Naive thymus-derived CD8-positive, alpha-beta T cell (primary cell): Measurements from ENCODE around the gene TOR3A. TPM values are rescaled to one million over a fixed set of nuclear protein-coding genes. Genes with fewer than 3 reads are reported as not detected.

Source experiments
- ATAC-seq, 2 donors: fragments of 150-1000 bp; cut with Tn5 transposase in 1 of 2; sonication (Bioruptor Pico), chemical (Tn5 transposase) in 1 of 2; 1 replicate in 1 of 2; 2 replicates in 1 of 2; pipeline ENCODE4 v1.10.0; 2021; ENCODE audit warnings: mild to moderate bottlenecking in 2 of 2, moderate library complexity in 2 of 2
- POLR2A ChIA-PET: fragments of 350-600 bp; sonication (Branson Sonifier 250); formaldehyde crosslinking; loops from one replicate; lab custom pipeline; 2021; ENCODE audit warnings: antibody characterized with exemption; lab: Charles Lee
- DNase-seq, 10 donors: peaks; one replicate each; pipeline versions ENCODE4 v3.0.0 to v3.0.0-alpha.2; 2020 to 2022
- H3K27ac Mint-ChIP-seq, 10 donors: one replicate each; pipeline ENCODE4 v1.8.0; 2020 to 2022; ENCODE audit warnings: mild to moderate bottlenecking in 10 of 10, mixed read lengths in 10 of 10, moderate library complexity in 4 of 10, inconsistent platforms in 1 of 10
- H3K27me3 Mint-ChIP-seq, 5 donors: one replicate each; pipeline ENCODE4 v1.8.0; 2021 to 2022; ENCODE audit warnings: mixed read lengths in 5 of 5
- H3K36me3 Mint-ChIP-seq, 3 donors: one replicate each; pipeline ENCODE4 v1.8.0; 2020 to 2022; ENCODE audit warnings: mixed read lengths in 3 of 3, mild to moderate bottlenecking in 2 of 3, inconsistent platforms in 1 of 3
- H3K4me1 Mint-ChIP-seq, 4 donors: one replicate each; pipeline ENCODE4 v1.8.0; 2021 to 2022; ENCODE audit warnings: mixed read lengths in 4 of 4
- H3K4me3 Mint-ChIP-seq, 10 donors: one replicate each; pipeline ENCODE4 v1.8.0; 2020 to 2022; ENCODE audit warnings: mild to moderate bottlenecking in 10 of 10, mixed read lengths in 10 of 10, moderate library complexity in 6 of 10, inconsistent platforms in 1 of 10
- H3K9me3 Mint-ChIP-seq, 9 donors: one replicate each; pipeline ENCODE4 v1.8.0; 2020 to 2022; ENCODE audit warnings: mixed read lengths in 9 of 9, mild to moderate bottlenecking in 3 of 9, inconsistent platforms in 1 of 9, moderate library complexity in 1 of 9
- polyA plus RNA-seq, 3 donors: library from polyadenylated mRNA; unstranded; fragments of 300-500 nt; fragmentation: Illumina TruSeq; gene quantifications; one replicate each; pipeline ENCODE4 v1.2.3, GENCODE V29; 2021
- total RNA-seq, 8 experiments: library from RNA in 2 of 8; stranded (reverse) in 2 of 8; gene quantifications; one replicate each; pipeline ENCODE4 v1.2.3 and lab custom pipeline; 2021 to 2026

TOR3A gene
- total and polyA plus RNA-seq, 5 experiments from 2014 or later = 21.5 to 40.5 (median 27.6) TPM

DNA sequence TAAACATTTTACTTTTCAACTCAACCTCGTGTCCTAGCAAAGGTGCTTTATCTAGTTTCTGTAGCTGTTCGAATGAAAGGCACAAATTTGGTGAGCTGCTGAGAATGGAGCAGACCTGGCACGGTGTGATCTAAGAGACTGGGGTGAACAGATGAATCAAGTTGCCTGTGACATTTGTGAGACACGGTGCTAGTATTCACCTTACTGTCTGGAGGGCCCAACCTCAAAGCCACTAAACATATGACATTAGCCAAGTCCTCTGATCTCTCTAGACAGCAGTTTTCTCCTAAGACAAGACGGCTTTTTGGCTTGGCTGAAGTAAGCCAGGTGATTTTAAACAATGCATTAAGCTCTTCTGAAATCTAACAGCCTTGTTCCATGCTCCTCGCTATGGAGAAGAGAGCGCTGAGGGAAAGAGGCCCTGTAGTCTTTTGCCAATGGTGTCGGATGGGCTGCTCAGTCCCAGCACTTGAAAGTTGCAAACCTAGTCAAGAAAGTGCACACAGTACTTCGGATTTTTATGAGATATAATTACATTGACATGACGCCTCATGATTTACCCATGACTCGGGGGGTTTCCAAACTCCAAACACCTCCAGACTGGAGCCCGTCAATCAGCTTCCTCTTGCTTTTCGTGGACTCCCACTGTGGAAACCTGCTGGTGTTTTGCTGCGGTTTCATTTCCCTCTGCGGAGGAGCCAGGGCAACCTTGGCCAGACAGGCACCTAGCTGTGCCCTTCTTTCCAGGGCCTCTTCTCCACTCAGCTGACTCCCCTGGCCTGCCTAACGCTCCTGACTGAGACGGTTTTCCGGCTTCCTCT, 794 bp upstream of the TOR3A start:
- POLR2A ChIA-PET = interaction anchor here (0.6 to 1.6 kb wide), 5 partner anchors 57 to 285 kb away, joined by 3 to 5 read pairs (median 4); partner anchors contain the start of gene SOAT1
- no peaks in the 10 kb centered on the region for H3K9me3 Mint-ChIP-seq
- DNase-seq = peak in 9 of 10 donors; percentile 17 to 67 (median 44)
- ATAC-seq = peak; percentile 52 to 68
- H3K27ac Mint-ChIP-seq = peak overlapping the region; percentile 87 to 97 (median 94)
- H3K36me3 Mint-ChIP-seq = peaks cover 0 to 5% (median 0%) of the 10 kb centered on the region in 3 donors
- peak overlapping the region; percentile 90 to 98 (median 96) for H3K4me3 Mint-ChIP-seq
- no peaks in the 10 kb centered on the region for H3K27me3 Mint-ChIP-seq
- peaks cover 15 to 40% (median 30%) of the 10 kb centered on the region in 4 donors for H3K4me1 Mint-ChIP-seq

GRCh38 chr1:179082333-179082998, 596 bp downstream of the TOR3A start:
- POLR2A ChIA-PET = interaction anchor here (0.7 to 2.0 kb wide), 6 partner anchors 55 to 283 kb away, joined by 3 to 12 read pairs (median 3); partner anchors contain the start of genes AXDND1, FAM20B and SOAT1
- H3K36me3 Mint-ChIP-seq = peaks cover 0 to 5% (median 0%) of the 10 kb centered on the region in 3 donors
- H3K4me1 Mint-ChIP-seq = peaks cover 15 to 44% (median 30%) of the 10 kb centered on the region in 4 donors
- peak overlapping the region; percentile 86 to 97 (median 94) for H3K27ac Mint-ChIP-seq
- no peaks in the 10 kb centered on the region for H3K27me3 Mint-ChIP-seq
- no peaks in the 10 kb centered on the region for H3K9me3 Mint-ChIP-seq
- peak; percentile 29 to 31 for ATAC-seq
- peak in 8 of 10 donors; percentile 14 to 36 (median 30) for DNase-seq
- H3K4me3 Mint-ChIP-seq = peak overlapping the region; percentile 90 to 98 (median 96)

- DNase-seq (peak in 5 of 10 donors; percentile 9 to 21 (median 18)), ATAC-seq (peak in 1 of 2 donors; percentile 4)
- POLR2A ChIA-PET = interaction anchor here (0.7 to 2.0 kb wide), 6 partner anchors 55 to 283 kb away, joined by 3 to 12 read pairs (median 3); partner anchors contain the start of genes AXDND1, FAM20B and SOAT1
- H3K27ac Mint-ChIP-seq = peak overlapping the region; percentile 86 to 97 (median 94)
- peaks cover 15 to 44% (median 30%) of the 10 kb centered on the region in 4 donors for H3K4me1 Mint-ChIP-seq
- H3K9me3 Mint-ChIP-seq = no peaks in the 10 kb centered on the region
- peaks cover 0 to 7% (median 0%) of the 10 kb centered on the region in 3 donors for H3K36me3 Mint-ChIP-seq
- no peaks in the 10 kb centered on the region for H3K27me3 Mint-ChIP-seq
- peak overlapping the region; percentile 90 to 98 (median 96) for H3K4me3 Mint-ChIP-seq
Measured at GRCh38 chr1:179082999-179083335, 1.1 kb downstream of the TOR3A start.

GRCh38 chr1:179083533-179083932, 1.7 kb downstream of the TOR3A start:
- H3K4me1 Mint-ChIP-seq = peaks cover 15 to 46% (median 30%) of the 10 kb centered on the region in 4 donors
- H3K36me3 Mint-ChIP-seq = peaks cover 0 to 9% (median 0%) of the 10 kb centered on the region in 3 donors
- no peaks in the 10 kb centered on the region for H3K9me3 Mint-ChIP-seq
- peak overlapping the region; percentile 19 to 98 (median 85) for H3K4me3 Mint-ChIP-seq
- no peak for DNase-seq
- POLR2A ChIA-PET = interaction anchor here (1.0 to 2.0 kb wide), 2 partner anchors 32 to 282 kb away, joined by 3 to 12 read pairs; partner anchors contain the start of gene AXDND1
- peak overlapping the region in 9 of 10 donors; percentile 2 to 90 (median 44) for H3K27ac Mint-ChIP-seq
- ATAC-seq = no peak
- no peaks in the 10 kb centered on the region for H3K27me3 Mint-ChIP-seq

- Mint-ChIP-seq H3K4me3 (no peak overlapping the region), H3K4me1 (peaks cover 9 to 36% (median 13%) of the 10 kb centered on the region in 4 donors), H3K36me3 (peaks cover 0 to 37% (median 0%) of the 10 kb centered on the region in 3 donors), H3K9me3 (no peaks in the 10 kb centered on the region), H3K27ac (peak overlapping the region in 2 of 10 donors; percentile 4 to 37), H3K27me3 (no peaks in the 10 kb centered on the region)
- ATAC-seq (no peak), DNase-seq (no peak)
- POLR2A ChIA-PET = interaction anchor here (0.6 kb wide), 1 partner anchor 205 kb away, joined by 3 read pairs; no protein-coding TSS in a partner anchor
Measured at GRCh38 chr1:179087665-179088064, 5.8 kb downstream of the TOR3A start.

DNA sequence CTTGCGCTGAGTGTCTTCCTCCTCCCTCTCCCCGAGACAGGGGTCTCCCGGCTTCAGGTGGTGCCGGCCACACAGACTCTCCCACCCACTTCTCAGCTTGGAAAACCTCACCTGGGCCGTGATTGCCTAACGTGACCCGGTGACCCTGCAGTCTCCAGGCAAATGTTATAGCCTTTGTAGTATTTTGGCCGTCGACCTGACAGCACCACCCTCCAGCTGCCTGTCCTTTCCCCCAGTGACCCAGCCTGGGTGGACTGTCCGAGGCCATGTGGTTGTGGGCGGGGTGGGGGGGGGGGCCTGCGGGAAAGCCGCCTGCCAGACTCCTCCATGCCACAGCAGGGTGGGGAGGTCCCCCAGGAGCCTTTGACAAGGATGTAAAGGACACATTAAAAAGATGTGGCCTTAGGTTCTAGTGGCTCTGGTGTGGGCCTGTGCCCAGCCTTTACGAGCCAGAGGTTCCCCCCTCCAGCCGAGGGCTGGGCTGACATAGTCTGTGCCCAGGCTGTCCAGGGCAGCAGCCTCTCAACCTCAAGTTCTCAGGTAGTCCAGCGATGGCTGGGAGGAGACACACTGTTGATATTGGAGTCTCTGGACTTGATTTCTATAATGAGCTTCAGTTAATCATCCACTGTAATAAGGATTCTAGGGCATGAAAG, 8.1 kb downstream of the TOR3A start:
- POLR2A ChIA-PET = interaction anchor here (1.1 kb wide), 1 partner anchor 203 kb away, joined by 3 read pairs; no protein-coding TSS in a partner anchor
- no peak for ATAC-seq
- H3K27me3 Mint-ChIP-seq = no peaks in the 10 kb centered on the region
- H3K36me3 Mint-ChIP-seq = peaks cover 0 to 56% (median 2%) of the 10 kb centered on the region in 3 donors
- DNase-seq = no peak
- peaks cover 0 to 19% (median 8%) of the 10 kb centered on the region in 4 donors for H3K4me1 Mint-ChIP-seq
- no peak overlapping the region for H3K4me3 Mint-ChIP-seq
- no peaks in the 10 kb centered on the region for H3K9me3 Mint-ChIP-seq
- H3K27ac Mint-ChIP-seq = peak overlapping the region in 6 of 10 donors; percentile 25 to 80 (median 62)

DNA sequence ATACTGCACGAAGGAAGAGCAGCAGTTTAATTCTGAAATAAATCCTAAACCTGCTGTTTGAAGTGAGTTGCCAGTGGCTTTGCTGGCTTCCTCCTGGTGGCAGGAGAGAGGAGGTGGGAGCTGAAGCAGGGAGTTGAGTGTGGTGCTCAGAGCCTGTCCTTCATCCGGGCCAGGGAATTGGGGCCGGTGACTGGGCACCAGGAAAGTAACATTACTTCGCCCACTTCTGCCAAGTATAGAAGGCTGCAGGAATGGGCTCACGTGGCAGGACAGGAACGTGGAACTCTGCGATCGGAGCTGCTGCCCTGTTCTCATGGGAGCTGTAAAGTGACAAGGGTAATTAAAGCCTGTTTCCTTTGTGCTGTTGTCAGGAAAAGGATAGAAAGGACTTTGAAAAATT, 8.7 kb downstream of the TOR3A start:
- Mint-ChIP-seq H3K36me3 (peaks cover 0 to 62% (median 2%) of the 10 kb centered on the region in 3 donors), H3K27ac (peak overlapping the region in 6 of 10 donors; percentile 25 to 76 (median 52))
- ATAC-seq = no peak

DNA sequence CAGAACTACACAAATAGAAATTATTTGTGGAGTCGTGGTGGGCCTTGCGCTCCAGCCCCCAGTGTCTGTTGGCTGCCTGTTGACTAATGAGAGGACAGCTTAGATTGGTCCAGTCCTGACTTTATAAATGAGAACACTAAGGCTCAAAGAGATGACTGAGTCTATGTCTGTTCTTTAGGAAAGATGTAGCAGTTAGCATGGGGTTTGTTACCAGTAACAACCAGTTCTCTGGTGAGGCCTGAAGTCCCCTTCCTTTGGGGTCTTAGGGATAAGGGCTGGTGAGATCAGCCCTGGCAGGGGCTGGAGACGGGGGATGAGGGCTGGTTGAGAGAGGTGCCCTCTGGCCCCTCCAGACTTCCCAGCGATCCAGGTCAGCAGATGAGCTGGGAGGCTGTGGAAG, 9.1 kb downstream of the TOR3A start:
- peak overlapping the region in 6 of 10 donors; percentile 20 to 76 (median 60) for H3K27ac Mint-ChIP-seq
- H3K9me3 Mint-ChIP-seq = no peaks in the 10 kb centered on the region
- H3K4me3 Mint-ChIP-seq = no peak overlapping the region
- no peaks in the 10 kb centered on the region for H3K27me3 Mint-ChIP-seq
- ATAC-seq (no peak), DNase-seq (no peak)
- POLR2A ChIA-PET = interaction anchor here (1.1 kb wide), 1 partner anchor 202 kb away, joined by 3 read pairs; no protein-coding TSS in a partner anchor
- peaks cover 0 to 15% (median 6%) of the 10 kb centered on the region in 4 donors for H3K4me1 Mint-ChIP-seq
- peaks cover 0 to 64% (median 2%) of the 10 kb centered on the region in 3 donors for H3K36me3 Mint-ChIP-seq

More for the DNA sequence above, 8.7 kb downstream of the TOR3A start:
- DNase-seq = no peak
- POLR2A ChIA-PET = interaction anchor here (1.1 kb wide), 1 partner anchor 203 kb away, joined by 3 read pairs; no protein-coding TSS in a partner anchor
- Mint-ChIP-seq H3K4me3 (no peak overlapping the region), H3K9me3 (no peaks in the 10 kb centered on the region), H3K4me1 (peaks cover 0 to 16% (median 7%) of the 10 kb centered on the region in 4 donors), H3K27me3 (no peaks in the 10 kb centered on the region)

DNA sequence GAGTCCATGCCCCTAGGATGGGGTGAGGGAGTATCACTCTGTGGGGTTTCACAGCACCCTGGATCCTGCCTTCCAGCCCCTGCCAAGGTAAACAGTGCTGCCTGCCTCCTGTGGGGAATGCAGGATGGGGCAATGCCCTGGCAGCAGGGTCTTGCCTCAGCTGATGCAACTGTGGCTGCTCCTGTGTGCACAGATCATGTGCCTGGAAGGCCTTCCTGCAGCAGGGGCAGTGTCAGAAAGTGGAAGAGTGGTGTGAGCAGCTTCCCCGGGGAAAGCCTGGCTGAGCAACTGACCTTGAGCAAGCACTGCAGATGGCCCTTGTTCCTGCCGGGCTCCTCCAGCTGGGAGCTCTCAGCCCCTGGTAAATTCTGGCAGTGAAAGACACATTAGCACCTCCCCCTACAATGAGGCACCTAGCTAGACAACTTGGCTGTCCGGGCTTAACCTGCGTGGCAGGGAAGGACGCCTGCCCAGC, 9.9 kb downstream of the TOR3A start:
- H3K4me3 Mint-ChIP-seq = no peak overlapping the region
- H3K36me3 Mint-ChIP-seq = peaks cover 2 to 69% (median 3%) of the 10 kb centered on the region in 3 donors
- no peaks in the 10 kb centered on the region for H3K27me3 Mint-ChIP-seq
- ATAC-seq (no peak), DNase-seq (no peak)
- no peaks in the 10 kb centered on the region for H3K9me3 Mint-ChIP-seq
- POLR2A ChIA-PET = no interaction called here
- peak overlapping the region in 3 of 10 donors; percentile 22 to 79 (median 76) for H3K27ac Mint-ChIP-seq
- peaks cover 0 to 13% (median 6%) of the 10 kb centered on the region in 4 donors for H3K4me1 Mint-ChIP-seq

GRCh38 chr1:179092896-179093461, 11.1 kb downstream of the TOR3A start:
- H3K4me3 Mint-ChIP-seq = no peak overlapping the region
- POLR2A ChIA-PET = no interaction called here
- peaks cover 0 to 12% (median 6%) of the 10 kb centered on the region in 4 donors for H3K4me1 Mint-ChIP-seq
- H3K36me3 Mint-ChIP-seq = peaks cover 2 to 73% (median 6%) of the 10 kb centered on the region in 3 donors
- ATAC-seq = no peak
- DNase-seq = no peak
- H3K27ac Mint-ChIP-seq = peak overlapping the region in 8 of 10 donors; percentile 29 to 85 (median 54)
- no peaks in the 10 kb centered on the region for H3K9me3 Mint-ChIP-seq
- H3K27me3 Mint-ChIP-seq = no peaks in the 10 kb centered on the region

GRCh38 chr1:179094818-179095217, 12.9 kb downstream of the TOR3A start:
- no peak overlapping the region for H3K4me3 Mint-ChIP-seq
- H3K9me3 Mint-ChIP-seq = no peaks in the 10 kb centered on the region
- no peak for DNase-seq
- H3K27me3 Mint-ChIP-seq = no peaks in the 10 kb centered on the region
- H3K36me3 Mint-ChIP-seq = peaks cover 5 to 64% (median 6%) of the 10 kb centered on the region in 3 donors
- POLR2A ChIA-PET = no interaction called here
- no peak for ATAC-seq
- H3K27ac Mint-ChIP-seq = peak overlapping the region in 1 of 10 donors; percentile 75
- peaks cover 0 to 8% (median 0%) of the 10 kb centered on the region in 4 donors for H3K4me1 Mint-ChIP-seq
